GM23338 (cell line): ENCODE measurements around the gene PYCR2. TPM values are rescaled to one million over a fixed set of nuclear protein-coding genes. Genes with fewer than 3 reads are reported as not detected.

Experiments
- ATAC-seq: fragments of 200-7000 bp; cut with Tn5 transposase; 3 replicates; pipeline ENCODE4 v1.9.1; 2020
- DNase-seq: peaks from one replicate; pipeline ENCODE4 v3.0.0-alpha.2; 2015; ENCODE audit warnings: low spot score
- H2AFZ ChIP-seq: fragments of 200-600 bp; sonication (generic); 2 replicates; pipeline ENCODE4 v1.8.0; 2016; ENCODE audit warnings: antibody characterized with exemption, mild to moderate bottlenecking, moderate library complexity
- H3F3A ChIP-seq: fragments of 200-600 bp; sonication (generic); replicated peaks from 2 replicates; pipeline ENCODE4 v1.8.0; 2017; ENCODE audit warnings: antibody characterized with exemption, mixed run types, low read depth
- H3K27ac ChIP-seq: fragments of 200-600 bp; sonication (generic); 2 replicates; pipeline ENCODE4 v1.6.1; 2016; ENCODE audit warnings: low read depth
- H3K27me3 ChIP-seq: fragments of 200-600 bp; sonication (generic); 2 replicates; pipeline ENCODE4 v1.8.0; 2016; ENCODE audit warnings: mild to moderate bottlenecking, mixed run types, moderate library complexity; ENCODE audit not compliant: insufficient read depth
- H3K36me3 ChIP-seq: fragments of 200-600 bp; sonication (generic); 2 replicates; pipeline ENCODE4 v1.8.0; 2016; ENCODE audit warnings: mild to moderate bottlenecking; ENCODE audit not compliant: insufficient read depth
- H3K4me1 ChIP-seq: fragments of 200-600 bp; sonication (generic); 2 replicates; pipeline ENCODE4 v1.8.0; 2016; ENCODE audit warnings: mild to moderate bottlenecking, moderate library complexity; ENCODE audit not compliant: insufficient read depth
- H3K4me2 ChIP-seq: fragments of 200-600 bp; sonication (generic); 2 replicates; pipeline ENCODE4 v1.7.1; 2017; ENCODE audit warnings: mixed run types
- H3K4me3 ChIP-seq: fragments of 200-600 bp; sonication (generic); 2 replicates; pipeline ENCODE4 v1.6.1; 2016; ENCODE audit warnings: mixed run types
- H3K79me2 ChIP-seq: fragments of 200-600 bp; sonication (generic); replicated peaks from 2 replicates; pipeline ENCODE4 v1.8.0; 2017; ENCODE audit warnings: mild to moderate bottlenecking; ENCODE audit not compliant: insufficient read depth
- H3K9me2 ChIP-seq: fragments of 200-600 bp; sonication (generic); 2 replicates; pipeline ENCODE4 v1.8.0; 2017; ENCODE audit not compliant: insufficient read depth
- H4K20me1 ChIP-seq: fragments of 200-600 bp; sonication (generic); replicated peaks from 2 replicates; pipeline ENCODE4 v1.8.0; 2017; ENCODE audit warnings: mild to moderate bottlenecking; ENCODE audit not compliant: insufficient read depth
- H3K27ac Mint-ChIP-seq: 2 replicates; pipeline ENCODE4 v1.8.0; 2020; ENCODE audit warnings: inconsistent platforms, mild to moderate bottlenecking, moderate library complexity, mixed read lengths
- H3K27me3 Mint-ChIP-seq: 3 replicates; pipeline ENCODE4 v1.8.0; 2022; ENCODE audit warnings: low read depth, mild to moderate bottlenecking, moderate library complexity, mixed read lengths, inconsistent platforms; ENCODE audit not compliant: insufficient read depth, poor library complexity
- H3K36me3 Mint-ChIP-seq: 3 replicates; pipeline ENCODE4 v1.8.0; 2021; ENCODE audit warnings: low read depth, mild to moderate bottlenecking, inconsistent platforms, moderate library complexity, mixed read lengths
- H3K4me1 Mint-ChIP-seq: 3 replicates; pipeline ENCODE4 v1.8.0; 2020; ENCODE audit warnings: mild to moderate bottlenecking, inconsistent platforms, mixed read lengths
- H3K4me3 Mint-ChIP-seq: 3 replicates; pipeline ENCODE4 v1.8.0; 2021; ENCODE audit warnings: moderate library complexity, mild to moderate bottlenecking, inconsistent platforms, mixed read lengths
- H3K9me3 Mint-ChIP-seq: 3 replicates; pipeline ENCODE4 v1.8.0; 2020; ENCODE audit warnings: moderate library complexity, mild to moderate bottlenecking, inconsistent platforms, mixed read lengths
- CREB1 ChIP-seq: fragments of 250-450 bp; sonication (Bioruptor Pico); IDR thresholded peaks from 2 replicates; pipeline ENCODE4 v1.5.0; 2020; ENCODE audit warnings: low read depth, mild to moderate bottlenecking, moderate library complexity
- EZH2phosphoT487 ChIP-seq: fragments of 200-600 bp; sonication (generic); IDR thresholded peaks from one replicate; pipeline ENCODE4 v1.8.1; 2018; ENCODE audit warnings: antibody characterized with exemption; ENCODE audit not compliant: unreplicated experiment
- POLR2AphosphoS5 ChIP-seq: IDR thresholded peaks from 2 replicates; pipeline ENCODE4 v1.6.1; 2016; ENCODE audit warnings: antibody characterized with exemption, low read depth
- REST ChIP-seq: IDR thresholded peaks from one replicate; pipeline ENCODE4 v1.6.1; 2018; ENCODE audit warnings: antibody characterized with exemption; ENCODE audit not compliant: unreplicated experiment
- ZNF114 ChIP-seq: fragments of 250-450 bp; sonication (Bioruptor Pico); IDR thresholded peaks from 2 replicates; pipeline ENCODE4 v1.5.0; 2020; ENCODE audit warnings: mild to moderate bottlenecking, moderate library complexity
- ZNF331 ChIP-seq: fragments of 250-450 bp; sonication (Bioruptor Pico); IDR thresholded peaks from 2 replicates; pipeline ENCODE4 v1.5.0; 2020; ENCODE audit warnings: low read depth, mild to moderate bottlenecking, moderate library complexity
- long read RNA-seq: library from polyadenylated mRNA; unstranded; transcript quantifications from one replicate; pipeline ENCODE4 v2.0.0, GENCODE V29; 2020; ENCODE audit not compliant: unreplicated experiment
- polyA plus RNA-seq: library from polyadenylated mRNA; unstranded; fragments of >200 nt; fragmentation: Nextera tagmentation; extraction: Ambion mirVana; gene quantifications from 2 replicates; pipeline ENCODE4 v1.2.1, GENCODE V29; 2016
- total RNA-seq: library from RNA; depleted of rRNA; stranded (reverse); fragments of >200 nt; shearing (Covaris generic); gene quantifications from 2 replicates; pipeline ENCODE4 v1.2.3, GENCODE V29; 2014; rRNA removed
- TF ChIP-seq, protein P1 (sequence below): IDR thresholded peaks from 2 replicates; pipeline ENCODE4 v1.6.1; 2016; ENCODE audit warnings: antibody characterized with exemption
- TF ChIP-seq, protein P2 (sequence below), 2 experiments: fragments of 200-600 bp in 1 of 2; sonication (generic) in 1 of 2; conservative IDR thresholded peaks; 2 replicates each; pipeline versions ENCODE4 v1.5.1 to v1.6.1; 2016 to 2017; ENCODE audit warnings: antibody characterized with exemption in 2 of 2, low read depth in 2 of 2, mild to moderate bottlenecking in 2 of 2, moderate library complexity in 1 of 2

PYCR2 gene
- total RNA-seq (96.7 and 109 TPM in 2 replicates), polyA plus RNA-seq (89.1 and 95.1 TPM in 2 replicates)
- long read RNA-seq, transcript PYCR2-201 (7 exons, 1,689 nt), result major isoform, 15 of 17 reads
- long read RNA-seq, partial matches to known transcripts, result 2 of 17 reads
- long read RNA-seq, other reads (novel, unspliced or antisense), result 0 of 17 reads

- Mint-ChIP-seq H3K4me1 (peaks cover 20% of the 10 kb centered on the region), H3K4me3 (peak within 1 kb of the TSS; percentile 96), H3K27ac (peak within 1 kb of the TSS; percentile 97), H3K9me3 (no peaks in the 10 kb centered on the region), H3K36me3 (peaks cover 42% of the 10 kb centered on the region), H3K27me3 (peaks cover 14% of the 10 kb centered on the region)
- Histone ChIP-seq H3K4me2 (peak within 1 kb of the TSS; percentile 89), H3K36me3 (peaks cover 34% of the 10 kb centered on the region), H3K79me2 (peaks cover 22% of the 10 kb centered on the region), H3K27ac (peak within 1 kb of the TSS; percentile 98), H3K27me3 (no peaks in the 10 kb centered on the region), H3K4me1 (peaks cover 24% of the 10 kb centered on the region), H4K20me1 (peaks cover 13% of the 10 kb centered on the region; the same call in 1 of the 2 replicates), H3K4me3 (peak within 1 kb of the TSS; percentile 93), H2AFZ (peak within 1 kb of the TSS; percentile 87; the same call in 1 of the 2 replicates), H3K9me2 (no peaks in the 10 kb centered on the region), H3F3A (peaks cover 17% of the 10 kb centered on the region)
- TF ChIP-seq EZH2phosphoT487, result no peak
- peak; percentile 56 for TF ChIP-seq CREB1 (CRISPR knock-in tag)
- TF ChIP-seq POLR2AphosphoS5, result peak; percentile 97
- TF ChIP-seq, protein P1, sequence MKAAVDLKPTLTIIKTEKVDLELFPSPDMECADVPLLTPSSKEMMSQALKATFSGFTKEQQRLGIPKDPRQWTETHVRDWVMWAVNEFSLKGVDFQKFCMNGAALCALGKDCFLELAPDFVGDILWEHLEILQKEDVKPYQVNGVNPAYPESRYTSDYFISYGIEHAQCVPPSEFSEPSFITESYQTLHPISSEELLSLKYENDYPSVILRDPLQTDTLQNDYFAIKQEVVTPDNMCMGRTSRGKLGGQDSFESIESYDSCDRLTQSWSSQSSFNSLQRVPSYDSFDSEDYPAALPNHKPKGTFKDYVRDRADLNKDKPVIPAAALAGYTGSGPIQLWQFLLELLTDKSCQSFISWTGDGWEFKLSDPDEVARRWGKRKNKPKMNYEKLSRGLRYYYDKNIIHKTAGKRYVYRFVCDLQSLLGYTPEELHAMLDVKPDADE, result peak; percentile 58
- ATAC-seq (peak; percentile 96), DNase-seq (peak; percentile 96)
Measured at GRCh38 chr1:225923692-225924555, at the start of gene PYCR2. PYCR2 (minus strand) TSS chr1:225924250; CDS start chr1:225924110, 140 bp downstream.

DNA sequence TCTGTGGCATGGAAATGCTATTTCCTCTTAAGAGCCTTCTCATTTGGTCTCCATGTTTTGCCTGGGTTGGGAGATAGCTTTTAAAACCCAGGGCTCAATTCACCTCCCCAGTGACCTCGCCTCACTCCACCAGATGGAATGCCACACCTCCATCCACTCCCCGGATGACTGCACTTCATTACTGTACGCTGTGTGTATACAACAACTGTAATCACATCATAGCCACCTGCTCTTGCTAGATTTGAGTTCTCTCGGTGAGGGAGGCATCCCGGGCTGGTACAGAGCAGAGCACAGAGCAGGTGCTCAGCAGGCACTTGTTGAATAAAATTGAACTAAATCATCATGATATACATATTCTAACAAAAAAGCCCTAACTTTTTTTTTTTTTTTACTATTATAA lies 49.1 kb upstream of the PYCR2 start:
- Histone ChIP-seq H2AFZ (no peak overlapping the region), H3K36me3 (no peaks in the 10 kb centered on the region), H3K4me2 (no peak overlapping the region), H3K4me1 (no peaks in the 10 kb centered on the region), H3K9me2 (no peaks in the 10 kb centered on the region), H3K27ac (no peak overlapping the region), H3F3A (peaks cover 2% of the 10 kb centered on the region; the same call in 1 of the 2 replicates), H3K79me2 (no peaks in the 10 kb centered on the region), H3K4me3 (no peak overlapping the region), H4K20me1 (no peaks in the 10 kb centered on the region), H3K27me3 (no peaks in the 10 kb centered on the region)
- Mint-ChIP-seq H3K36me3 (peaks cover 25% of the 10 kb centered on the region), H3K27ac (no peak overlapping the region), H3K4me1 (peaks cover 4% of the 10 kb centered on the region; the same call in 2 of the 3 replicates), H3K9me3 (peaks cover 19% of the 10 kb centered on the region), H3K4me3 (no peak overlapping the region), H3K27me3 (peaks cover 22% of the 10 kb centered on the region)
- ATAC-seq, result no peak
- DNase-seq, result no peak
- TF ChIP-seq ZNF331 (CRISPR knock-in tag), result no peak
- no peak for TF ChIP-seq ZNF114 (CRISPR knock-in tag)
- TF ChIP-seq, protein P2, sequence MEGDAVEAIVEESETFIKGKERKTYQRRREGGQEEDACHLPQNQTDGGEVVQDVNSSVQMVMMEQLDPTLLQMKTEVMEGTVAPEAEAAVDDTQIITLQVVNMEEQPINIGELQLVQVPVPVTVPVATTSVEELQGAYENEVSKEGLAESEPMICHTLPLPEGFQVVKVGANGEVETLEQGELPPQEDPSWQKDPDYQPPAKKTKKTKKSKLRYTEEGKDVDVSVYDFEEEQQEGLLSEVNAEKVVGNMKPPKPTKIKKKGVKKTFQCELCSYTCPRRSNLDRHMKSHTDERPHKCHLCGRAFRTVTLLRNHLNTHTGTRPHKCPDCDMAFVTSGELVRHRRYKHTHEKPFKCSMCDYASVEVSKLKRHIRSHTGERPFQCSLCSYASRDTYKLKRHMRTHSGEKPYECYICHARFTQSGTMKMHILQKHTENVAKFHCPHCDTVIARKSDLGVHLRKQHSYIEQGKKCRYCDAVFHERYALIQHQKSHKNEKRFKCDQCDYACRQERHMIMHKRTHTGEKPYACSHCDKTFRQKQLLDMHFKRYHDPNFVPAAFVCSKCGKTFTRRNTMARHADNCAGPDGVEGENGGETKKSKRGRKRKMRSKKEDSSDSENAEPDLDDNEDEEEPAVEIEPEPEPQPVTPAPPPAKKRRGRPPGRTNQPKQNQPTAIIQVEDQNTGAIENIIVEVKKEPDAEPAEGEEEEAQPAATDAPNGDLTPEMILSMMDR (conservative IDR thresholded peaks at IDR 0.05; ENCODE audit: low read depth in 2 of 2), result no peak
- no peak for TF ChIP-seq EZH2phosphoT487
- no peak for TF ChIP-seq REST
